Tibial artery (tissue), 4 donors: ENCODE measurements around the gene GSK3A.

Experiments
- DNase-seq, 2 donors: peaks; one replicate each; pipeline ENCODE4 v3.0.0-alpha.2; 2019
- H3K27ac ChIP-seq, 2 donors: fragments of 200-600 bp; sonication (generic) in 1 of 2; 1 replicate in 1 of 2; 2 replicates in 1 of 2; pipeline ENCODE4 v1.5.1; 2018 to 2019; ENCODE audit warnings: mild to moderate bottlenecking in 1 of 2
- H3K27me3 ChIP-seq, 2 donors: fragments of 200-600 bp; sonication (generic) in 1 of 2; one replicate each; pipeline versions ENCODE4 v1.5.1 to v1.6.0; 2016 to 2019
- H3K36me3 ChIP-seq, 3 donors: fragments of 200-600 bp; sonication (generic) in 2 of 3; one replicate each; pipeline ENCODE4 v1.5.1; 2016 to 2019; ENCODE audit warnings: mild to moderate bottlenecking in 2 of 3
- H3K4me1 ChIP-seq, 4 donors: fragments of 200-600 bp; sonication (generic) in 2 of 4; 1 replicate in 3 of 4; 2 replicates in 1 of 4; pipeline ENCODE4 v1.5.1; 2016 to 2019
- H3K4me3 ChIP-seq, 2 donors: fragments of 200-600 bp; sonication (generic) in 1 of 2; 1 replicate in 1 of 2; 2 replicates in 1 of 2; pipeline ENCODE4 v1.5.1; 2018 to 2019; ENCODE audit warnings: mild to moderate bottlenecking in 2 of 2
- H3K9me3 ChIP-seq, 3 donors: fragments of 200-600 bp; sonication (generic) in 1 of 3; one replicate each; pipeline ENCODE4 v1.5.1; 2016 to 2019
- intact Hi-C: fragments of 100-400 bp; cut with DNase I; formaldehyde crosslinking; loops from one replicate; pipeline ENCODE4 v1.15.0; 2023; ENCODE audit warnings: low total_unique reads
- TF ChIP-seq, protein P1 (sequence below), 2 experiments: fragments of 200-600 bp in 1 of 2; fragments of 450-650 bp in 1 of 2; IDR thresholded peaks; one replicate each; pipeline ENCODE4 v1.5.1; 2017 to 2019; ENCODE audit warnings: antibody characterized with exemption in 2 of 2, mild to moderate bottlenecking in 1 of 2, moderate library complexity in 1 of 2

The GSK3A gene

DNA sequence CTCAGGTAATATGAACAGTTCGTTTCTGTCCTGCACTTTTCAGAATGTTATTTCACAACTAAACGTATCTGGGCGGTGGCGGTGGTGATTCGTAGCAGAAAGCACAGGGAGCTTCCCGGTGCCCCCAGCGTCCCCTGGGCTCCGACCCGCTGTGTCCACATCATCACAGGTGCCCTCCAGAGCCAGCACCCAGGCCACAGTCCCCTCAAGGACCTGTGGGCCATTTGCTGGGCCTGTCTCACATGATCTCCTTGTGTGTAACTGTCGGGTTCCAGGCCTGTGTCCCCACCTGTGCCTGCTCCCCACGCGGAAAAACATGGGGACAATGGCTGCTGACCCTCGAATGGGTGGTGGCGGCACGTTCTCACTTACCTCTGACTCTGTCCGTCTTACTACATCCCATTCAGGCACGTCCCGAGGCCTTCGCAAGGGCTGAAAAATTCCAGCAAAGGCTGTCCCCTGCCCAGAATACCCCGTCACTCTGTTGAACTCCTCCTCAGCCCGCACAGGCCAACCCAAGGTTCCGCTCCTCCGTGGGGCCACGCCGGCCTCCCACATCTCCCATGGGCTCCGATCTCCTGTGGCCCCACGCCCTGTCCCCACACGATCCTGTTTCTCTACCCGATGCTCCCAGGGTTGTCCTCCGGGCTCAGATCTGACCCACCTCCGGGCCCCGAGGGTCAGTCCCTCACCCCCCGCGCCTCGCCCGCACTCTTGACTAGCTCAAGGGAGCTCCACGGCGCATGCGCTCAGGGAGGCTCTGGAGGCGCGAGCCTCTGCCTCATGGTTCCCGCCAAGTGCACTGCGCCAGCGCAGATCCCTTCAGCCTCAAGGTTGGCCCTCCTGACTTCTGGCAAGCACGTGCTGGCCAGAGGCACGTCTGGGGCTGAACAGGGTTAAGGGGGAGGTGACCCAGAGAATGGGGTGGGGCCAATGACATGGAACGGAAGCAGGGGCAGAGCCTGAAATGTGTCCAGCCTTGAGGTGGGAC lies 46.1 kb downstream of the GSK3A start:
- Histone ChIP-seq H3K36me3 (peaks cover 19 to 53% (median 42%) of the 10 kb centered on the region in 3 donors), H3K4me3 (no peak overlapping the region), H3K27me3 (no peaks in the 10 kb centered on the region), H3K27ac (no peak overlapping the region), H3K4me1 (peaks cover 0 to 7% (median 0%) of the 10 kb centered on the region in 4 donors), H3K9me3 (no peaks in the 10 kb centered on the region)
- DNase-seq, result no peak
- intact Hi-C loops, result no loop called here
- TF ChIP-seq, protein P1, sequence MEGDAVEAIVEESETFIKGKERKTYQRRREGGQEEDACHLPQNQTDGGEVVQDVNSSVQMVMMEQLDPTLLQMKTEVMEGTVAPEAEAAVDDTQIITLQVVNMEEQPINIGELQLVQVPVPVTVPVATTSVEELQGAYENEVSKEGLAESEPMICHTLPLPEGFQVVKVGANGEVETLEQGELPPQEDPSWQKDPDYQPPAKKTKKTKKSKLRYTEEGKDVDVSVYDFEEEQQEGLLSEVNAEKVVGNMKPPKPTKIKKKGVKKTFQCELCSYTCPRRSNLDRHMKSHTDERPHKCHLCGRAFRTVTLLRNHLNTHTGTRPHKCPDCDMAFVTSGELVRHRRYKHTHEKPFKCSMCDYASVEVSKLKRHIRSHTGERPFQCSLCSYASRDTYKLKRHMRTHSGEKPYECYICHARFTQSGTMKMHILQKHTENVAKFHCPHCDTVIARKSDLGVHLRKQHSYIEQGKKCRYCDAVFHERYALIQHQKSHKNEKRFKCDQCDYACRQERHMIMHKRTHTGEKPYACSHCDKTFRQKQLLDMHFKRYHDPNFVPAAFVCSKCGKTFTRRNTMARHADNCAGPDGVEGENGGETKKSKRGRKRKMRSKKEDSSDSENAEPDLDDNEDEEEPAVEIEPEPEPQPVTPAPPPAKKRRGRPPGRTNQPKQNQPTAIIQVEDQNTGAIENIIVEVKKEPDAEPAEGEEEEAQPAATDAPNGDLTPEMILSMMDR (IDR thresholded peaks at IDR 0.05), result no peak

DNA sequence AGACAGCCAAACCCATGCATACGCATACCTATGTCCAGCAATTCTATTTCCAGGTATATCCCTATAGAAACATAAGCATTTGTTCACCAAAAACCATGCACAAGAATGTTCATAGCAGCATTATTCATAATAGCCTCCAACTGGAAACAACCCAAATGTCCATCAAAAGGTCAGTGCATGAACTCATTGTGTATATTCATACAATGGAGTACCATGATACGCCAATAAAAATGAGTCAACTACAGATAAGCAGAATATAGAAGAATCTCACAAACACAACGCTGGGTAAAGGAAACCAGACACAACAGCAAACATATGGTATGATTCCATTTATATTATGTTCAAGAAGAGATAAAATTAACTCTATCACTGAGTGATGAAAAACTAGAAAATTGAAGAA lies 48.7 kb downstream of the GSK3A start:
- H3K27ac ChIP-seq, result no peak overlapping the region
- TF ChIP-seq, protein P1 (IDR thresholded peaks at IDR 0.05), result no peak
- H3K4me1 ChIP-seq, result peaks cover 0 to under 1% (median 0%) of the 10 kb centered on the region in 4 donors
- no peaks in the 10 kb centered on the region for H3K9me3 ChIP-seq
- DNase-seq, result no peak
- intact Hi-C loops, result no loop called here
- no peak overlapping the region for H3K4me3 ChIP-seq
- H3K36me3 ChIP-seq, result peaks cover 5 to 27% (median 17%) of the 10 kb centered on the region in 3 donors
- no peaks in the 10 kb centered on the region for H3K27me3 ChIP-seq

DNA sequence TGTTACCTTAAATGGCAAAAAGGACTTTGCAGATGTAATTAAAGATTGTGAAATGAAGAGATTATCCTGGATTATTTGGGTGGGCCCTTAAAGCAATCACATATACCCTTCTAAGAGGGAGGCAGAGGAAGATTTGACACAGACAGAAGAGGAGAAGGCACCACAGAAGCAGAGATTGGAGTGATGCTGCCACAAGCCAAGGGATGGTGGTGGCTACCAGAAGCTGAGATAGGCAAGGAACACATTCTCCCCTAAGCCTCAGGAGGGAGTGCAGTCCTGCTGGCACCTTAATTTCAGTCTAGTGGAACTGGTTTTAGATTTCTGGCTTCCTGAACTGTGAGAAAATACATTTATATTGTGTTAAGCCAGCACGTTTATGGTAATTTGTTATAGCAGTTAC lies 49.1 kb downstream of the GSK3A start:
- no peak for DNase-seq
- TF ChIP-seq, protein P1 (IDR thresholded peaks at IDR 0.05), result no peak
- H3K4me3 ChIP-seq, result no peak overlapping the region
- no peaks in the 10 kb centered on the region for H3K4me1 ChIP-seq
- H3K9me3 ChIP-seq, result no peaks in the 10 kb centered on the region
- H3K36me3 ChIP-seq, result peaks cover 1 to 23% (median 13%) of the 10 kb centered on the region in 3 donors
- intact Hi-C loops, result no loop called here
- no peak overlapping the region for H3K27ac ChIP-seq
- H3K27me3 ChIP-seq, result no peaks in the 10 kb centered on the region

DNA sequence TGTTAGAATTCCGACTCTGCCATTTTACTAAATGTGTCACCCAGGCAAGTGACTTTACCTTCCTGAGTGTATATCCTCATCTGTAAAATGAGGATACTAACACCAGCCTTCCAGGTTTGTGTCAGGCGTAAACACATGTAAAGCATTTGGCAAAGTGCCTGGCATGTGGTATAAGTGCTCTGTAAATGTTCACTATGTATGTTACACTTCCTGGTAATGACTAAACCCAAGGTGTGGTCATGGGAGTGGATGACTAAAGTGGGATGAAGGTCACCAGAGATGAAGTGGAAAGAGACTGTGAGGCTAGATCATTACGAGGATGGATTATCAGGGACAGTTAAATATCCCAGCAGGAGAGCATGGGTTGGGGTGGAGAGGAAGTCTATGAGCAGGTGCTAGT lies 50.5 kb downstream of the GSK3A start:
- no peak for DNase-seq
- Histone ChIP-seq H3K9me3 (no peaks in the 10 kb centered on the region), H3K27me3 (no peaks in the 10 kb centered on the region), H3K36me3 (peaks cover 0 to 9% (median 0%) of the 10 kb centered on the region in 3 donors), H3K4me3 (no peak overlapping the region), H3K4me1 (no peaks in the 10 kb centered on the region), H3K27ac (no peak overlapping the region)
- TF ChIP-seq, protein P1 (IDR thresholded peaks at IDR 0.05), result no peak
- intact Hi-C loops, result no loop called here

DNA sequence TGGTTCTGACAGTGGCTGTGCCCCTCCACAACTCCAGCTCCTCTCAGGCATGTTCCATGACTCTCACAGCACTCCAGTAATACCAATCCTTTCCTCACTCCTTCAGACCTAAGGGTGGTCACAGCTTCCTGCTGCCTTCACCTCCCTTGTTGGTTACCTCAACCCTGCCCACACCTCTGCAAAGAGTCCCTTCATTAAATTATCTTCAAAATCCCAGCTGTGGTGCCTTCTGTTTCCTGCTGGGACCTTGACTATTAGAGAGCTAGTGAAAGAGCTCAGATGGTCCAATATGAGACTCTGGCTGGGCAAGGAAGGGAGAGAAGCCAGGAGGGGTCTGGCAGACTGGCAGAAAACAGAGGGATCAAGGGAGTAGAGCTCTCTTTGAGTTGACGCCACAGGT lies 51.1 kb downstream of the GSK3A start:
- intact Hi-C loops, result no loop called here
- TF ChIP-seq, protein P1 (IDR thresholded peaks at IDR 0.05), result no peak
- H3K36me3 ChIP-seq, result peaks cover 0 to 3% (median 0%) of the 10 kb centered on the region in 3 donors
- no peaks in the 10 kb centered on the region for H3K4me1 ChIP-seq
- no peak overlapping the region for H3K27ac ChIP-seq
- no peaks in the 10 kb centered on the region for H3K27me3 ChIP-seq
- no peaks in the 10 kb centered on the region for H3K9me3 ChIP-seq
- H3K4me3 ChIP-seq, result no peak overlapping the region
- DNase-seq, result no peak
